ENCODE measurements around the gene DHX36. TPM values are rescaled to one million over a fixed set of nuclear protein-coding genes. Genes with fewer than 3 reads are reported as not detected.

DHX36 gene
- total RNA-seq, 4 donors from 2014 or later, result 36.3 to 115 (median 54.8) TPM

GRCh38 chr3:154229217-154229590 is 95.1 kb downstream of the DHX36 start:
- Histone ChIP-seq H3K9me3 (no peaks in the 10 kb centered on the region), H3K27ac (peak overlapping the region in 3 of 4 donors; percentile 52 to 70 (median 57)), H3K4me3 (no peak overlapping the region), H3K36me3 (peaks cover 0 to 21% of the 10 kb centered on the region in 2 donors), H3K4me1 (peaks cover 3 to 31% (median 3%) of the 10 kb centered on the region in 3 donors), H3K27me3 (no peaks in the 10 kb centered on the region)
- no peak for TF ChIP-seq POLR2AphosphoS5 (IDR thresholded peaks at IDR 0.05)
- no peak for ATAC-seq
- WGBS, 2 donors (ENCODE audit: low coverage in 1 of 2), result 14 to 46% methylated on average over 1 to 2 of the region's 2 CpGs

DNA sequence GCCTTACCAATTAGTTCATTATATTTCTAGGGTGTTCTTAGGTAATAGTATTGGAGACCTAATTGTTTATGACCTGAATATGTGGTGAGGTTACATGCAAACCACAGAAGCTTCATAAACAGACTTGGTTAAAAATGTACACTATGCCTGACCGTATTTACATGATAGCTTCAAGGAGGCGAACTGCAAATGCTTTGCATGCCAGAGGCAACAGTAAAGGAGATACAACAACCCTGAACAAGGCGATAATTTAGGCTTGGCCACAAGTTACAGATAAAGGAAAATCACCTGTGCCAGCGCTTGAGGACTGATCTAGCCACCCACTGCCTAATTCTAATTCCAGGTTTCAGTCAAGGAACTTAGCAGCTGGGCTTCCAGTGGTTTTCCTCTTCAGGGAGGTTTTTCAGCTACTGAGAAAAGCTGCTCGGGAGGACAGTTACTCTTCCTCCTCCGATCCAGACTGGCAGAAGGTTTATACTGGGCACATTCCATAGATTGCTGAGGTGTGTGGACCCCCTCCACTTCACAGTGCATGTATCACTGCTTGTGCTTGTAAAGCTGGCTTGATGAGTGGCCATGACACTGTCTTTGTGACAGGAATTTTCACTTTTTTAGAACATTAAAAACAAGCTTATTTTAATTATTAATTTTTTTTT is 95.6 kb downstream of the DHX36 start:
- H3K36me3 ChIP-seq, result peaks cover 0 to 17% of the 10 kb centered on the region in 2 donors
- peak overlapping the region in 3 of 4 donors; percentile 52 to 70 (median 57) for H3K27ac ChIP-seq
- H3K27me3 ChIP-seq, result no peaks in the 10 kb centered on the region
- TF ChIP-seq, protein P1, sequence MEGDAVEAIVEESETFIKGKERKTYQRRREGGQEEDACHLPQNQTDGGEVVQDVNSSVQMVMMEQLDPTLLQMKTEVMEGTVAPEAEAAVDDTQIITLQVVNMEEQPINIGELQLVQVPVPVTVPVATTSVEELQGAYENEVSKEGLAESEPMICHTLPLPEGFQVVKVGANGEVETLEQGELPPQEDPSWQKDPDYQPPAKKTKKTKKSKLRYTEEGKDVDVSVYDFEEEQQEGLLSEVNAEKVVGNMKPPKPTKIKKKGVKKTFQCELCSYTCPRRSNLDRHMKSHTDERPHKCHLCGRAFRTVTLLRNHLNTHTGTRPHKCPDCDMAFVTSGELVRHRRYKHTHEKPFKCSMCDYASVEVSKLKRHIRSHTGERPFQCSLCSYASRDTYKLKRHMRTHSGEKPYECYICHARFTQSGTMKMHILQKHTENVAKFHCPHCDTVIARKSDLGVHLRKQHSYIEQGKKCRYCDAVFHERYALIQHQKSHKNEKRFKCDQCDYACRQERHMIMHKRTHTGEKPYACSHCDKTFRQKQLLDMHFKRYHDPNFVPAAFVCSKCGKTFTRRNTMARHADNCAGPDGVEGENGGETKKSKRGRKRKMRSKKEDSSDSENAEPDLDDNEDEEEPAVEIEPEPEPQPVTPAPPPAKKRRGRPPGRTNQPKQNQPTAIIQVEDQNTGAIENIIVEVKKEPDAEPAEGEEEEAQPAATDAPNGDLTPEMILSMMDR (IDR thresholded peaks at IDR 0.05), result no peak
- no peak for TF ChIP-seq POLR2A (IDR thresholded peaks at IDR 0.05)
- no peak for TF ChIP-seq POLR2AphosphoS5 (IDR thresholded peaks at IDR 0.05)
- TF ChIP-seq EP300 (IDR thresholded peaks at IDR 0.05), result no peak
- peaks cover 3 to 36% (median 3%) of the 10 kb centered on the region in 3 donors for H3K4me1 ChIP-seq
- H3K4me3 ChIP-seq, result no peak overlapping the region
- ATAC-seq, result peak; percentile 41
- 55 to 57% methylated on average over 3 to 5 of the region's 6 CpGs for WGBS, 2 donors (ENCODE audit: low coverage in 1 of 2)
- no peaks in the 10 kb centered on the region for H3K9me3 ChIP-seq

- TF ChIP-seq EP300 (IDR thresholded peaks at IDR 0.05), result no peak
- TF ChIP-seq, protein P1 (IDR thresholded peaks at IDR 0.05), result no peak
- no peak for TF ChIP-seq POLR2AphosphoS5 (IDR thresholded peaks at IDR 0.05)
- no peak for ATAC-seq
- Histone ChIP-seq H3K36me3 (peaks cover 0 to 10% of the 10 kb centered on the region in 2 donors), H3K4me3 (no peak overlapping the region), H3K9me3 (no peaks in the 10 kb centered on the region), H3K27ac (no peak overlapping the region), H3K4me1 (peaks cover 3 to 36% (median 3%) of the 10 kb centered on the region in 3 donors), H3K27me3 (no peaks in the 10 kb centered on the region)
- WGBS, 2 donors (ENCODE audit: low coverage in 1 of 2), result 48 to 66% methylated on average over 3 of the region's 3 CpGs
These were observed 96.8 kb downstream of the DHX36 start for GRCh38 chr3:154227531-154227930.

GRCh38 chr3:154225536-154225935 is 98.8 kb downstream of the DHX36 start:
- Histone ChIP-seq H3K36me3 (peaks cover 0 to 7% of the 10 kb centered on the region in 2 donors), H3K4me3 (no peak overlapping the region), H3K27ac (no peak overlapping the region), H3K4me1 (peaks cover 3 to 36% (median 3%) of the 10 kb centered on the region in 3 donors), H3K27me3 (no peaks in the 10 kb centered on the region), H3K9me3 (no peaks in the 10 kb centered on the region)
- TF ChIP-seq, protein P1 (IDR thresholded peaks at IDR 0.05), result no peak
- no peak for TF ChIP-seq EP300 (IDR thresholded peaks at IDR 0.05)
- TF ChIP-seq POLR2A (IDR thresholded peaks at IDR 0.05), result no peak
- TF ChIP-seq POLR2AphosphoS5 (IDR thresholded peaks at IDR 0.05), result no peak
- WGBS, 2 donors (ENCODE audit: low coverage in 1 of 2), result 67 to 85% methylated on average over 2 of the region's 2 CpGs
- ATAC-seq, result no peak

- ATAC-seq, result no peak
- Histone ChIP-seq H3K4me1 (peaks cover 3 to 36% (median 3%) of the 10 kb centered on the region in 3 donors), H3K36me3 (peaks cover 0 to 13% of the 10 kb centered on the region in 2 donors), H3K27me3 (no peaks in the 10 kb centered on the region), H3K27ac (peak overlapping the region in 2 of 4 donors; percentile 14 to 30), H3K9me3 (no peaks in the 10 kb centered on the region), H3K4me3 (no peak overlapping the region)
- TF ChIP-seq POLR2AphosphoS5 (IDR thresholded peaks at IDR 0.05) (no peak), POLR2A (IDR thresholded peaks at IDR 0.05) (no peak), EP300 (IDR thresholded peaks at IDR 0.05) (no peak)
- TF ChIP-seq, protein P1 (IDR thresholded peaks at IDR 0.05), result no peak
These were observed 99.4 kb downstream of the DHX36 start for GRCh38 chr3:154224866-154225265.
